Activated CD8-positive, alpha-beta T cell treated with anti-CD3 and anti-CD28 coated beads for 36 hours (primary cell): ENCODE results near the gene MEF2A. TPM values are rescaled to one million over a fixed set of nuclear protein-coding genes. Genes with fewer than 3 reads are reported as not detected.
"Not testable (repeated sequence)": the region's sequence is repeated elsewhere in the genome, so short reads cannot be mapped to it uniquely, and the experiment has no call there.

Experiments used
- ATAC-seq: fragments of 200-7000 bp; cut with Tn5 transposase; one replicate; pipeline ENCODE4 v1.10.0; 2021; ENCODE audit warnings: mild to moderate bottlenecking, moderate library complexity
- CTCF ChIA-PET: fragments of 350-600 bp; sonication (Branson Sonifier 250); formaldehyde crosslinking; loops from one replicate; lab custom pipeline; 2021; ENCODE audit warnings: antibody characterized with exemption; lab: Charles Lee
- POLR2A ChIA-PET: fragments of 350-600 bp; sonication (Branson Sonifier 250); formaldehyde crosslinking; loops from one replicate; lab custom pipeline; 2021; ENCODE audit warnings: antibody characterized with exemption; lab: Charles Lee
- DNase-seq: peaks from one replicate; pipeline ENCODE4 v3.0.0-alpha.2; 2020
- H3K27ac Mint-ChIP-seq: one replicate; pipeline ENCODE4 v1.8.0; 2021; ENCODE audit warnings: mild to moderate bottlenecking, mixed read lengths
- H3K27me3 Mint-ChIP-seq: one replicate; pipeline ENCODE4 v1.8.0; 2021; ENCODE audit warnings: mixed read lengths
- H3K36me3 Mint-ChIP-seq: one replicate; pipeline ENCODE4 v1.8.0; 2021; ENCODE audit warnings: low read depth, mixed read lengths
- H3K4me1 Mint-ChIP-seq: one replicate; pipeline ENCODE4 v1.8.0; 2021; ENCODE audit warnings: low read depth, mixed read lengths
- H3K4me3 Mint-ChIP-seq: one replicate; pipeline ENCODE4 v1.8.0; 2021; ENCODE audit warnings: mild to moderate bottlenecking, moderate library complexity, mixed read lengths
- H3K9me3 Mint-ChIP-seq: one replicate; pipeline ENCODE4 v1.8.0; 2021; ENCODE audit warnings: mixed read lengths
- intact Hi-C: fragments of 100-400 bp; cut with micrococcal nuclease; formaldehyde crosslinking; loops from one replicate; pipeline ENCODE4 v1.10.0; 2022
- total RNA-seq, 2 experiments: library from RNA; stranded (reverse); gene quantifications; one replicate each; pipeline ENCODE4 v1.2.3, GENCODE V29; 2021
- TF ChIP-seq, protein P1 (sequence below): fragments of 200-600 bp; IDR thresholded peaks from one replicate; pipeline ENCODE4 v1.8.0; 2022; ENCODE audit warnings: antibody characterized with exemption, mild to moderate bottlenecking

Gene MEF2A
- 10 to 100 TPM; 16.4 to 17.6 TPM for total RNA-seq

DNA sequence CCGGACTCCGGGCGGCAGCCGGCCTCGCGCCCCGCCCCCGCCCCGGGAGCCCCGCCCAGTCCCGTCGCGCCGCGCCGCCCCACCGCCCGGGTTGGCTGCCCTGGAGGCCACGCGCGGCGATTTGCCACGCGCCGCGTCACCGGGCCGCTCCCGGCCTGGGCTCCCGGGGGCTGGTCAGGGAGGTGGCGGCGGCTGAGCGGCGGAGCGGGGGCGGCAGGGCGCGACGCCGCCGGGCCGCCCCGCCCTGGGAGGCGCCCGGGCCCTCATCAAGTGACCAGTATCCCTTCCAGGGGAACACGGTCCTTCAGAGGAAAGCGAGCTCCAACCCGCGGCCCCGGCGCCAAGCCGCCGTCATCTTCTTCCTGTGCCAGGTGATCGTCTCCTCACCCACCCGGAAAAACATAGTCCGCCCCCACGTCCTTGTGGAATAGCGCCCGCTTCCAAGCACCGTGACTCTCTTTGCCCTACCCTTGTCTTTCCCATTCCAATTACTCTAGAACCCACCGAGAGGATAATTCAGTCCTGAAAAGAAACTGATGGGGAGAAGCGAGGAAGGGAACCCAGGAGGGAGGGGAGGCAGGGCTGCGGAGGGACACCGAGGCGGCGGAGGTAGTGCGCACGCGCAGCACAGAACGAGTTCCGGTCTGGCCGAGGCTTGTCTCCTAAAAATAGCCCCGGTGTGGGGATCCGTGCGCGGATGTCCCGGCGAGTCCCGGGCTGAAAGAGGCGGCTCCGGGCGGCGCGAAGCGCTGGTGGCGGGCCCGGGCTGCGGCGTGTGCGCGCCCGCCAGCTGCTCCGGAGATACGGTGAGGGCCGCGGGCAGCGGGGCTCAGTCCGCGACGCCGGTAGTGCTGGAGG, at the start of gene MEF2A:
Gene MEF2A (plus strand): TSS at position 686 of the 858 bp plus-strand sequence. CDS start 67,136 bp downstream, outside the sequence.
- CTCF ChIA-PET = interaction anchor here (1.3 to 4.7 kb wide), 2 partner anchors 139 kb away, joined by 6 to 29 read pairs; no protein-coding TSS in a partner anchor
- H3K36me3 Mint-ChIP-seq = no peaks in the 10 kb centered on the region

DNA sequence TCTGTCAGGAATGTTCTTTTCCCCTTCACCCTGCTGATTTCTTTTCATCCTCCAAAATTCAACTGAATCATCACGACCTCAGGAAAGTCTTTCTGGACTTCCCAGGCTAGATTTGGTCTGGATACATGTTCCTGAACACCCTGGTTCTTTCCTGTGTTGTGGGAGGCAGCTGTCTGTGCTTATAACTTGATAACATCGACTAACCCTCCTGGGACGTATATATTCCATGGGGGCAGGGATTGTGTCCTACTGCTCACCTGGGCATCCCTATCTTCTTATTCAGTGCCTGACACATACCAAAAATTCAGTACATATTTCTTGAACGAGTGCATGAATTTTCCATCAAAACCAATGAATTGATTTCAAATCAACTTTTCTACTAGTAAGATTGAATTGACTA, 47.6 kb upstream of the MEF2A start:
- Mint-ChIP-seq H3K27me3 (no peaks in the 10 kb centered on the region), H3K9me3 (no peaks in the 10 kb centered on the region), H3K4me3 (no peak overlapping the region), H3K27ac (no peak overlapping the region), H3K36me3 (no peaks in the 10 kb centered on the region), H3K4me1 (peaks cover 8% of the 10 kb centered on the region)
- ATAC-seq = no peak
- CTCF ChIA-PET = no interaction called here
- POLR2A ChIA-PET = no interaction called here
- TF ChIP-seq, protein P1, sequence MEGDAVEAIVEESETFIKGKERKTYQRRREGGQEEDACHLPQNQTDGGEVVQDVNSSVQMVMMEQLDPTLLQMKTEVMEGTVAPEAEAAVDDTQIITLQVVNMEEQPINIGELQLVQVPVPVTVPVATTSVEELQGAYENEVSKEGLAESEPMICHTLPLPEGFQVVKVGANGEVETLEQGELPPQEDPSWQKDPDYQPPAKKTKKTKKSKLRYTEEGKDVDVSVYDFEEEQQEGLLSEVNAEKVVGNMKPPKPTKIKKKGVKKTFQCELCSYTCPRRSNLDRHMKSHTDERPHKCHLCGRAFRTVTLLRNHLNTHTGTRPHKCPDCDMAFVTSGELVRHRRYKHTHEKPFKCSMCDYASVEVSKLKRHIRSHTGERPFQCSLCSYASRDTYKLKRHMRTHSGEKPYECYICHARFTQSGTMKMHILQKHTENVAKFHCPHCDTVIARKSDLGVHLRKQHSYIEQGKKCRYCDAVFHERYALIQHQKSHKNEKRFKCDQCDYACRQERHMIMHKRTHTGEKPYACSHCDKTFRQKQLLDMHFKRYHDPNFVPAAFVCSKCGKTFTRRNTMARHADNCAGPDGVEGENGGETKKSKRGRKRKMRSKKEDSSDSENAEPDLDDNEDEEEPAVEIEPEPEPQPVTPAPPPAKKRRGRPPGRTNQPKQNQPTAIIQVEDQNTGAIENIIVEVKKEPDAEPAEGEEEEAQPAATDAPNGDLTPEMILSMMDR = no peak
- intact Hi-C loops = no loop called here
- no peak for DNase-seq

More for the DNA sequence above, at the start of gene MEF2A:
- POLR2A ChIA-PET = interaction anchor here (0.6 to 1.8 kb wide), 9 partner anchors 13 to 168 kb away, joined by 3 to 7 read pairs (median 4); no protein-coding TSS in a partner anchor
- peak; percentile 89 for ATAC-seq
- Mint-ChIP-seq H3K4me1 (peaks cover 27% of the 10 kb centered on the region), H3K27ac (peak within 1 kb of the TSS; percentile 98), H3K9me3 (no peaks in the 10 kb centered on the region), H3K4me3 (peak within 1 kb of the TSS; percentile 95), H3K27me3 (peaks cover 1% of the 10 kb centered on the region)
- DNase-seq = peak; percentile 94
- intact Hi-C loops = loop anchor here (5.0 kb wide), 1 partner anchor 142 kb away; no protein-coding TSS in a partner anchor
- TF ChIP-seq, protein P1 = no peak

GRCh38 chr15:99519366-99519765, 46.4 kb upstream of the MEF2A start:
- H3K4me3 Mint-ChIP-seq, H3K36me3 Mint-ChIP-seq, intact Hi-C loops, DNase-seq, H3K9me3 Mint-ChIP-seq, H3K27me3 Mint-ChIP-seq, H3K4me1 Mint-ChIP-seq, H3K27ac Mint-ChIP-seq, CTCF ChIA-PET, POLR2A ChIA-PET, ATAC-seq: not testable (repeated sequence)

- H3K9me3 Mint-ChIP-seq = peaks cover 5% of the 10 kb centered on the region
- no peak overlapping the region for H3K27ac Mint-ChIP-seq
- POLR2A ChIA-PET = no interaction called here
- H3K27me3 Mint-ChIP-seq = no peaks in the 10 kb centered on the region
- no peak overlapping the region for H3K4me3 Mint-ChIP-seq
- TF ChIP-seq, protein P1 = no peak
- CTCF ChIA-PET = no interaction called here
- ATAC-seq (no peak), DNase-seq (no peak)
- intact Hi-C loops = no loop called here
- H3K36me3 Mint-ChIP-seq = no peaks in the 10 kb centered on the region
- H3K4me1 Mint-ChIP-seq = peaks cover 8% of the 10 kb centered on the region
Observed at GRCh38 chr15:99522288-99522687, 43.5 kb upstream of the MEF2A start.

DNA sequence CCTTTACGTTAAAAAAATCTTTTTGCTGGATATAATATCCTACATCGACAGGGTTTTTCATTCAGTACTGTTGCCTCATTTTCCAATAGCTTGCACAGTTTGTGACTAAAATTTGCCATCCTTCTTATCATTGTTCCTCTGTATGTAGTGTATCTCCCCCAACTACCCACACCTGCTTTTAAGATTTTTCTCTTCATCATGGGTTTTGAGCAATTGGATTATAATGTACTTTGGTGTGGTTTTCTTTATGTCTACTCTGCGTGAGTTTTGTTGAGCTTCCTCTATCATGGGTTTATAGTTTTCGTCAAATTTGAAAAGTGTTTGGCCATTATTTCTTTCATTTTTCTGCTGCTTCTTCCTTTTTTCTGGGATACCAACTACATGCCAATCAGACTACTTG, 39.6 kb upstream of the MEF2A start:
- H3K36me3 Mint-ChIP-seq = no peaks in the 10 kb centered on the region
- ATAC-seq = no peak
- ChIA-PET CTCF (no interaction called here), POLR2A (no interaction called here)
- no peak for DNase-seq
- H3K4me3 Mint-ChIP-seq = no peak overlapping the region
- peaks cover 8% of the 10 kb centered on the region for H3K4me1 Mint-ChIP-seq
- no peak overlapping the region for H3K27ac Mint-ChIP-seq
- TF ChIP-seq, protein P1 = no peak
- peaks cover 10% of the 10 kb centered on the region for H3K9me3 Mint-ChIP-seq
- intact Hi-C loops = no loop called here
- H3K27me3 Mint-ChIP-seq = no peaks in the 10 kb centered on the region
